HFF-Myc (cell line): ENCODE data around the gene SH3RF3.

ENCODE experiments used
- DNase-seq: peaks from one replicate; pipeline ENCODE4 v3.0.0-alpha.2; 2011; ENCODE audit warnings: low read depth; ENCODE audit errors: extremely low read depth
- H3K4me3 ChIP-seq: replicated peaks from 2 replicates; pipeline ENCODE4 v1.5.1; 2011; ENCODE audit warnings: low read depth, mild to moderate bottlenecking, control low read depth, low read length
- CTCF ChIP-seq: IDR thresholded peaks from 2 replicates; pipeline ENCODE4 v1.5.1; 2012; ENCODE audit warnings: mild to moderate bottlenecking, low read depth, low read length, control low read depth; ENCODE audit errors: missing control alignments

The SH3RF3 gene

GRCh38 chr2:109348671-109349502 is 219.9 kb downstream of the SH3RF3 start:
- H3K4me3 ChIP-seq, result no peak overlapping the region
- TF ChIP-seq CTCF, result no peak
- DNase-seq, result no peak

- DNase-seq, result no peak
- peak; percentile 13 for TF ChIP-seq CTCF
- no peak overlapping the region for H3K4me3 ChIP-seq
Observed at GRCh38 chr2:109349503-109350465, 220.8 kb downstream of the SH3RF3 start.

DNA sequence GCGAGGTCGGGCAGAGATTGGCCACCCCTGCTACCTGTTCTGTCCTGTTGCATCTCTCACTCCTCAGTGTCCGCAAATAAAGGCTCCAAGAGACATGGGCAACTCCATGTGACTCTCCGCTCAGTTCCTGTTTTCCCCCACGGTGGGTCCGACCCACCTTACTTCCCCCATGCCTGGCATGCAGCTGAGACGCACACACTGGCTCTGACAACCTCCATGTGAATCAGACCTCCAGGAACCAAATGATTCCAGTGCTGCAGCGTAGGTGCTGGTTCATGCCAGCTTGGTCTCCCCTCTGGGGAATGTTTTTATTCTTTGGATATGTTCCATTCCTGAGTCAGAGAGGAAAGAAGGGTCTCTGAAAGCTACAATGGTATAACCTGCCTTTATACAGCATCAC is 221.5 kb downstream of the SH3RF3 start:
- no peak for TF ChIP-seq CTCF
- DNase-seq, result no peak
- no peak overlapping the region for H3K4me3 ChIP-seq

GRCh38 chr2:109351164-109351756 is 222.3 kb downstream of the SH3RF3 start:
- TF ChIP-seq CTCF, result no peak
- H3K4me3 ChIP-seq, result no peak overlapping the region
- peak; percentile 61 for DNase-seq

GRCh38 chr2:109352056-109352897 is 223.3 kb downstream of the SH3RF3 start:
- H3K4me3 ChIP-seq, result no peak overlapping the region
- DNase-seq, result no peak
- no peak for TF ChIP-seq CTCF
